GM06990 (cell line): ENCODE data around the gene DAPK1.

Source experiments
- DNase-seq: peaks from one replicate; pipeline ENCODE4 v3.0.0-alpha.2; 2011; ENCODE audit not compliant: insufficient read length; ENCODE audit errors: extremely low read depth
- H3K27me3 ChIP-seq: replicated peaks from 2 replicates; pipeline ENCODE4 v1.6.0; 2011; ENCODE audit warnings: low read length; ENCODE audit not compliant: control insufficient read depth, insufficient read depth
- H3K36me3 ChIP-seq: 2 replicates; pipeline ENCODE4 v1.5.1; 2011; ENCODE audit warnings: low read length; ENCODE audit not compliant: control insufficient read depth, insufficient read depth
- H3K4me3 ChIP-seq: replicated peaks from 2 replicates; pipeline ENCODE4 v1.5.1; 2011; ENCODE audit warnings: low read depth, mild to moderate bottlenecking, control low read depth, low read length
- TF ChIP-seq, protein P1 (sequence below): IDR thresholded peaks from 2 replicates; pipeline ENCODE4 v1.5.1; 2011; ENCODE audit warnings: low read length, control low read depth, mild to moderate bottlenecking, inconsistent platforms; ENCODE audit not compliant: insufficient read depth, poor library complexity, severe bottlenecking

The DAPK1 gene

GRCh38 chr9:87646546-87646945 lies 148.9 kb downstream of the DAPK1 start:
- H3K36me3 ChIP-seq = peaks cover 30% of the 10 kb centered on the region

DNA sequence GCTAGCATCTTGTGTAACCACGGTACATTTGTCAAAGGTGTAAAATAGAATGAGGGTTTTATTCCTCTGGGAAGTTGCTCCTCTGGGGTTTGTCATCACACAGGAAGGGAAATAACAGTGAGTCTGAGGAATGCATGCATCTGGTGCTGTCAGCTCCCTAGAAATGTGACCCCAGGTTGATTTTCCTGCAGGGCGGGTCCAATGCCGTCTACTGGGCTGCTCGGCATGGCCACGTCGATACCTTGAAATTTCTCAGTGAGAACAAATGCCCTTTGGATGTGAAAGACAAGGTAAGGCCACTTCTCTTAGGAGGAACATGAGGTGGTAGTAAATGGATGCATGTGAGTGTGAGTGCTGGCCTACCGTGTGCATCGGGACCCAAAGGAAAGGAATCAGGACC lies 149.4 kb downstream of the DAPK1 start:
- peaks cover 31% of the 10 kb centered on the region for H3K36me3 ChIP-seq
- no peak overlapping the region for H3K4me3 ChIP-seq
- no peak for DNase-seq
- no peaks in the 10 kb centered on the region for H3K27me3 ChIP-seq
- TF ChIP-seq, protein P1, sequence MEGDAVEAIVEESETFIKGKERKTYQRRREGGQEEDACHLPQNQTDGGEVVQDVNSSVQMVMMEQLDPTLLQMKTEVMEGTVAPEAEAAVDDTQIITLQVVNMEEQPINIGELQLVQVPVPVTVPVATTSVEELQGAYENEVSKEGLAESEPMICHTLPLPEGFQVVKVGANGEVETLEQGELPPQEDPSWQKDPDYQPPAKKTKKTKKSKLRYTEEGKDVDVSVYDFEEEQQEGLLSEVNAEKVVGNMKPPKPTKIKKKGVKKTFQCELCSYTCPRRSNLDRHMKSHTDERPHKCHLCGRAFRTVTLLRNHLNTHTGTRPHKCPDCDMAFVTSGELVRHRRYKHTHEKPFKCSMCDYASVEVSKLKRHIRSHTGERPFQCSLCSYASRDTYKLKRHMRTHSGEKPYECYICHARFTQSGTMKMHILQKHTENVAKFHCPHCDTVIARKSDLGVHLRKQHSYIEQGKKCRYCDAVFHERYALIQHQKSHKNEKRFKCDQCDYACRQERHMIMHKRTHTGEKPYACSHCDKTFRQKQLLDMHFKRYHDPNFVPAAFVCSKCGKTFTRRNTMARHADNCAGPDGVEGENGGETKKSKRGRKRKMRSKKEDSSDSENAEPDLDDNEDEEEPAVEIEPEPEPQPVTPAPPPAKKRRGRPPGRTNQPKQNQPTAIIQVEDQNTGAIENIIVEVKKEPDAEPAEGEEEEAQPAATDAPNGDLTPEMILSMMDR = no peak

More at GRCh38 chr9:87646546-87646945, 148.9 kb downstream of the DAPK1 start:
- Histone ChIP-seq H3K4me3 (no peak overlapping the region), H3K27me3 (no peaks in the 10 kb centered on the region)
- no peak for DNase-seq
- TF ChIP-seq, protein P1 = no peak

DNA sequence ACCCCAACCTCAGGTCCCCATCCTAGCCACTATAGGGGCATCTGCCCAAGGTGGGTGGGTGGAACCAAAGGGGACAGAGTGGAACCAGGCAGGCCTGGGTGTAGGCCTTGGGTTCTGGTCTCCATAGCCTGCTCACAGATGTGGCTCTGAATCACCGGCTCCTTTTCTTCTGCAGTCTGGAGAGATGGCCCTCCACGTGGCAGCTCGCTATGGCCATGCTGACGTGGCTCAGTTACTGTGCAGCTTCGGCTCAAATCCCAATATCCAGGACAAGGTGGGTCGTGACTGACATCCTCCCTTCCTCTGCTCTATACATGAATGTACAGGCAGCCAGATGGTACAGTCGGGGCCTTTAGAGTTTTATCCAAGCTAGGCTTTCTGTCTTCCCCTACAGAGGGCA lies 150.9 kb downstream of the DAPK1 start:
- DNase-seq = no peak
- Histone ChIP-seq H3K27me3 (no peaks in the 10 kb centered on the region), H3K36me3 (peaks cover 27% of the 10 kb centered on the region), H3K4me3 (no peak overlapping the region)
- TF ChIP-seq, protein P1 = no peak

DNA sequence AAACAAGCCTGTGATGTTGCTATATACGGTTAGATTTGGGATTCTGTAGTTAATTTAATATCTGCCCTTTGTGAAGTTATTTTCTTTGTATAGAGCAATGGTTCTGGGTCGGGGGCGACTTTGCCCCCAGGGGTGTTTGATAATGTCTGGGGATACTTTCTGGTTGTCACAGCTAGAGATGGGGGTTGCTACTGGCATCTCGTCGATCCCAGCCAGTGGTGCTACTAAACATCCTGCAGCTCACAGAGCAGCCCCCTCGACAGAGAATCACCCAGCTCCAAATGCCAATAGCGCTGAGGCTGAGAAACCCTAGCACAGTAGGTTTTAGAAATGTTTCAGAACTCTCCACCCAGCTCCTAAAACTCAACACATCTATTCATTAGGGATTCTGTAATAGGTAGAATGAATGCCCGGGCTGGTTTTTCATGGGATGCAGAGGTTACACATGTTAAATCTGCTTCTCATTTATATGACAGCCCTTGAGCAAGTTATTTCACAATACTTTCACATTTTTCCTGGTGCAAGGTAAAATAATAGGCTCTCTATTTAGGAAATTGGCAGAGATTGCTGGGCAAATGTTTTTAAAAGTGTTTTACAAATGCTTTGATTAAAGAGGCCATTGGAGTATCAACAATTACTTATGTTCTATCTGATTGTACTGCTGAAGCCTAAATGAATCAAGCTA lies 153.1 kb downstream of the DAPK1 start:
- no peak for DNase-seq
- Histone ChIP-seq H3K27me3 (no peaks in the 10 kb centered on the region), H3K36me3 (peaks cover 30% of the 10 kb centered on the region)

DNA sequence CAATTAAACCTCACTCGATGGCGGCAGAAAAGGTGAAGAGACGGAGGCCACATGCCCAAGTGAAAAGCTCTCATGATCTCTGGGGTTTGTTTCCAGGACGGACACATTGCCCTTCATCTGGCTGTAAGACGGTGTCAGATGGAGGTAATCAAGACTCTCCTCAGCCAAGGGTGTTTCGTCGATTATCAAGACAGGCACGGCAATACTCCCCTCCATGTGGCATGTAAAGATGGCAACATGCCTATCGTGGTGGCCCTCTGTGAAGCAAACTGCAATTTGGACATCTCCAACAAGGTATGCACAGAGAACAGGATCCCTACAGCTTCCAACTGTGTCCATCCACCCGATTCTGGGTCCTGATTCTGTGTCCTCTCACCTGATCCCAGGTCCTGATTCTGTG lies 153.8 kb downstream of the DAPK1 start:
- H3K36me3 ChIP-seq = peaks cover 29% of the 10 kb centered on the region
- H3K27me3 ChIP-seq = no peaks in the 10 kb centered on the region
- TF ChIP-seq, protein P1 = no peak
- DNase-seq = no peak
- no peak overlapping the region for H3K4me3 ChIP-seq

More for the DNA sequence above, 153.1 kb downstream of the DAPK1 start:
- TF ChIP-seq, protein P1 = no peak
- H3K4me3 ChIP-seq = no peak overlapping the region
